A549 (cell line): ENCODE data around the gene C1QTNF1. TPM values are rescaled to one million over a fixed set of nuclear protein-coding genes. Genes with fewer than 3 reads are reported as not detected.
"Not testable (repeated sequence)": the region's sequence is repeated elsewhere in the genome, so short reads cannot be mapped to it uniquely, and the experiment has no call there.

ENCODE experiments used
- ATAC-seq, 2 experiments: fragments of 200-7000 bp in 1 of 2; fragments of >200 bp in 1 of 2; cut with Nextera tagmentation in 1 of 2; cut with Tn5 transposase in 1 of 2; 3 replicates each; pipeline versions ENCODE4 v1.8.0 to v1.9.1; 2018 to 2020; ENCODE audit warnings: mild to moderate bottlenecking in 1 of 2, moderate library complexity in 1 of 2
- CTCF ChIA-PET: fragments of 300-600 bp; sonication (Branson Sonifier 250); formaldehyde crosslinking; extraction: SDS; loops from one replicate; lab custom pipeline; 2021; ENCODE audit warnings: antibody characterized with exemption, inconsistent platforms; lab: Yijun Ruan, JAX
- POLR2A ChIA-PET: fragments of 350-600 bp; formaldehyde crosslinking; extraction: SDS; loops from one replicate; lab custom pipeline; 2021; ENCODE audit warnings: antibody characterized with exemption, inconsistent platforms; lab: Yijun Ruan, JAX
- DNase-seq, 2 experiments: peaks; one replicate each; pipeline versions ENCODE4 v3.0.0 to v3.0.0-alpha.2; 2011 to 2016; ENCODE audit warnings: low read depth in 1 of 2, low spot score in 1 of 2
- FAIRE-seq: peaks from 2 replicates; lab custom pipeline; 2011; peaks lifted over from hg19 to GRCh38; lab: Jason Lieb, UNC
- H3K27ac ChIP-seq, 2 experiments: fragments of >200 bp; sonication (Bioruptor Twin); formaldehyde crosslinking; 3 replicates each; pipeline ENCODE4 v1.5.1; 2016 to 2017
- H3K4me1 ChIP-seq: fragments of >200 bp; sonication (Bioruptor Twin); formaldehyde crosslinking; 3 replicates; pipeline ENCODE4 v1.6.1; 2016
- H3K4me2 ChIP-seq: fragments of >200 bp; sonication (Bioruptor Twin); formaldehyde crosslinking; 3 replicates; pipeline ENCODE4 v1.6.1; 2016
- H3K4me3 ChIP-seq: fragments of >200 bp; sonication (Bioruptor Twin); formaldehyde crosslinking; 3 replicates; pipeline ENCODE4 v1.5.1; 2016
- H3K9me3 ChIP-seq: fragments of >200 bp; sonication (Bioruptor Twin); formaldehyde crosslinking; 3 replicates; pipeline ENCODE4 v1.6.1; 2016
- ATOH8 ChIP-seq: fragments of 250-450 bp; sonication (Bioruptor Pico); IDR thresholded peaks from 2 replicates; pipeline ENCODE4 v1.5.0; 2020; ENCODE audit warnings: low read depth, mild to moderate bottlenecking, moderate library complexity
- BCL3 ChIP-seq: fragments of >200 bp; sonication (Bioruptor Twin); formaldehyde crosslinking; IDR thresholded peaks from 3 replicates; pipeline ENCODE4 v1.6.1; 2016
- CBX2 ChIP-seq: fragments of 200-600 bp; sonication (generic); IDR thresholded peaks from 2 replicates; pipeline ENCODE4 v1.6.1; 2016; ENCODE audit warnings: low read depth, mild to moderate bottlenecking, borderline replicate concordance
- CHD2 ChIP-seq: fragments of 150-350 bp; IDR thresholded peaks from 2 replicates; pipeline ENCODE4 v1.6.1; 2014; ENCODE audit warnings: low read length; ENCODE audit not compliant: partially characterized antibody
- CHD4 ChIP-seq: fragments of 200-600 bp; sonication (generic); IDR thresholded peaks from 2 replicates; pipeline ENCODE4 v1.6.1; 2016; ENCODE audit warnings: antibody characterized with exemption, mild to moderate bottlenecking, borderline replicate concordance
- CTCF ChIP-seq: fragments of >200 bp; sonication (Bioruptor Twin); formaldehyde crosslinking; IDR thresholded peaks from 3 replicates; pipeline ENCODE4 v1.5.1; 2016
- FOXS1 ChIP-seq: fragments of 250-450 bp; sonication (Bioruptor Pico); IDR thresholded peaks from 2 replicates; pipeline ENCODE4 v1.5.0; 2020; ENCODE audit warnings: mild to moderate bottlenecking, moderate library complexity
- HDAC2 ChIP-seq: fragments of 200-600 bp; sonication (generic); IDR thresholded peaks from 2 replicates; pipeline ENCODE4 v1.6.1; 2016
- JUN ChIP-seq, 2 experiments: fragments of >200 bp; sonication (Bioruptor Twin); formaldehyde crosslinking; IDR thresholded peaks; 2 replicates in 1 of 2; 3 replicates in 1 of 2; pipeline ENCODE4 v1.6.1; 2016 to 2017
- KDM1A ChIP-seq: fragments of 200-600 bp; sonication (generic); IDR thresholded peaks from 2 replicates; pipeline ENCODE4 v1.6.1; 2016; ENCODE audit warnings: low read depth, mild to moderate bottlenecking
- MYC ChIP-seq: IDR thresholded peaks from 2 replicates; pipeline ENCODE4 v1.6.1; 2012; ENCODE audit warnings: mild to moderate bottlenecking, inconsistent platforms, low read length, improper control_type of control experiment, borderline replicate concordance
- NFE2L2 ChIP-seq: fragments of 150-350 bp; conservative IDR thresholded peaks from 2 replicates; pipeline ENCODE4 v1.6.1; 2014; ENCODE audit warnings: low read length
- POLR2AphosphoS2 ChIP-seq: conservative IDR thresholded peaks from 2 replicates; pipeline ENCODE4 v1.6.1; 2012; ENCODE audit warnings: low read length, improper control_type of control experiment, inconsistent platforms
- TFCP2L1 ChIP-seq: fragments of 250-450 bp; sonication (Bioruptor Pico); IDR thresholded peaks from 2 replicates; pipeline ENCODE4 v1.5.0; 2021; ENCODE audit warnings: mild to moderate bottlenecking
- ZC3H11A ChIP-seq: fragments of 450-650 bp; IDR thresholded peaks from 2 replicates; pipeline ENCODE4 v1.6.1; 2014; ENCODE audit warnings: antibody characterized with exemption, mild to moderate bottlenecking
- ZFP36 ChIP-seq: fragments of 450-650 bp; IDR thresholded peaks from 2 replicates; pipeline ENCODE4 v1.6.1; 2014; ENCODE audit warnings: borderline replicate concordance; ENCODE audit not compliant: partially characterized antibody
- WGBS: methylation state at CpG from one replicate; pipeline ENCODE4 v1.1.6; 2017; ENCODE audit errors: missing lambda C conversion rate; 5-methylcytosine and 5-hydroxymethylcytosine counted together
- polyA plus RNA-seq, 4 experiments: library from polyadenylated mRNA; depleted of rRNA in 3 of 4; stranded (reverse); fragments of >200 nt; fragmentation: RNase III in 1 of 4; extraction: RNeasy Plus Mini Kit Qiagen cat#74134 plus additional on column Dnase treatment in 1 of 4; gene quantifications; 2 replicates in 3 of 4; 3 replicates in 1 of 4; pipeline ENCODE4 v1.2.3, GENCODE V29; 2011 to 2017

C1QTNF1 gene
- polyA plus RNA-seq, 2 of the 4 experiments (the other 2 are of a cell fraction), result 10.2 to 26.1 TPM

GRCh38 chr17:79029327-79030009, 5.5 kb downstream of the C1QTNF1 start:
- Histone ChIP-seq H3K27ac (peak overlapping the region; percentile 8 to 88; a peak in 3 of 6 replicates), H3K9me3 (no peaks in the 10 kb centered on the region), H3K4me2 (no peak overlapping the region), H3K4me1 (peaks cover 45% of the 10 kb centered on the region), H3K4me3 (no peak overlapping the region)
- no peak for DNase-seq
- 97% methylated on average over 16 of the region's 16 CpGs for WGBS
- ChIA-PET POLR2A (interaction anchor here (1.0 to 3.5 kb wide), 3 partner anchors 9 to 20 kb away, joined by 3 to 34 read pairs (median 6); partner anchors contain the start of gene CANT1), CTCF (interaction anchor here (0.7 to 18.2 kb wide), 9 partner anchors 10 to 91 kb away, joined by 3 to 376 read pairs (median 30); partner anchors contain the start of gene CANT1)
- no peak for FAIRE-seq
- ATAC-seq, result no peak
- TF ChIP-seq ATOH8 (CRISPR knock-in tag) (no peak), HDAC2 (no peak), ZFP36 (no peak), BCL3 (no peak), TFCP2L1 (CRISPR knock-in tag) (no peak)

- not testable (repeated sequence) for H3K27ac ChIP-seq, H3K9me3 ChIP-seq, H3K4me3 ChIP-seq, ATAC-seq, DNase-seq, FAIRE-seq, H3K4me2 ChIP-seq
- peaks cover 35% of the 10 kb centered on the region for H3K4me1 ChIP-seq
- ChIA-PET CTCF (interaction anchor here (0.8 to 18.2 kb wide), 4 partner anchors 9 to 56 kb away, joined by 3 to 376 read pairs (median 132); partner anchors contain the start of gene CANT1), POLR2A (interaction anchor here (1.0 kb wide), 1 partner anchor 21 kb away, joined by 3 read pairs; the partner anchor contains the start of gene CANT1)
- 92% methylated on average over 12 of the region's 12 CpGs for WGBS
Measured at GRCh38 chr17:79030636-79031035, 6.7 kb downstream of the C1QTNF1 start.

GRCh38 chr17:79031996-79032875, 8.3 kb downstream of the C1QTNF1 start:
- POLR2A ChIA-PET, result no interaction called here

More at GRCh38 chr17:79031996-79032875, 8.3 kb downstream of the C1QTNF1 start:
- ATAC-seq (no peak), FAIRE-seq (no peak), DNase-seq (no peak)
- no peak for TF ChIP-seq CHD2
- TF ChIP-seq ZC3H11A, result no peak
- TF ChIP-seq CBX2, result no peak
- no peak for TF ChIP-seq KDM1A
- no peak for TF ChIP-seq JUN (IDR thresholded peaks at IDR 0.05)
- no peak for TF ChIP-seq CHD4
- no peak for TF ChIP-seq POLR2AphosphoS2
- TF ChIP-seq CTCF, result no peak
- no peak for TF ChIP-seq TFCP2L1 (CRISPR knock-in tag)
- no peak for TF ChIP-seq NFE2L2
- no peak for TF ChIP-seq MYC
- no peak for TF ChIP-seq FOXS1 (CRISPR knock-in tag)
- peaks cover 34% of the 10 kb centered on the region for H3K4me1 ChIP-seq
- no peaks in the 10 kb centered on the region for H3K9me3 ChIP-seq
- no peak overlapping the region for H3K4me3 ChIP-seq
- CTCF ChIA-PET, result interaction anchor here (0.6 to 18.2 kb wide), 11 partner anchors 7 to 994 kb away, joined by 3 to 376 read pairs (median 4); partner anchors contain the start of gene CANT1
- no peak overlapping the region for H3K4me2 ChIP-seq
- H3K27ac ChIP-seq, result peak overlapping the region in 1 of 2 experiments; percentile 18; a peak in 3 of 6 replicates
- 88% methylated on average over 26 of the region's 26 CpGs for WGBS
